ENCODE results near the gene F2RL1.
"Not testable (repeated sequence)": the region's sequence is repeated elsewhere in the genome, so short reads cannot be mapped to it uniquely, and the experiment has no call there.

F2RL1 gene

GRCh38 chr5:76818844-76819831 lies at the start of gene F2RL1:
Gene F2RL1 (plus strand): TSS chr5:76819030. CDS start chr5:76819183, 153 bp downstream.
- DNase-seq = peak; percentile 42 to 57

GRCh38 chr5:76771041-76771440 lies 47.8 kb upstream of the F2RL1 start:
- not testable (repeated sequence) for DNase-seq

GRCh38 chr5:76771705-76772405 lies 47.0 kb upstream of the F2RL1 start:
- no peak for DNase-seq

- no peak for DNase-seq
Observed at GRCh38 chr5:76775921-76776320, 42.9 kb upstream of the F2RL1 start.

GRCh38 chr5:76776391-76776790 lies 42.4 kb upstream of the F2RL1 start:
- no peak for DNase-seq

- not testable (repeated sequence) for DNase-seq
Observed at GRCh38 chr5:76780616-76781015, 38.2 kb upstream of the F2RL1 start.

- no peak for DNase-seq
Observed at GRCh38 chr5:76781775-76782174, 37.1 kb upstream of the F2RL1 start.

GRCh38 chr5:76782444-76782843 lies 36.4 kb upstream of the F2RL1 start:
- DNase-seq = no peak

- DNase-seq = no peak
Observed at GRCh38 chr5:76787237-76787636, 31.6 kb upstream of the F2RL1 start.

- no peak for DNase-seq
Observed at GRCh38 chr5:76788362-76788761, 30.5 kb upstream of the F2RL1 start.

GRCh38 chr5:76789275-76789674 lies 29.6 kb upstream of the F2RL1 start:
- DNase-seq = not testable (repeated sequence)

- no peak for DNase-seq
Observed at GRCh38 chr5:76789991-76790581, 28.7 kb upstream of the F2RL1 start.

- DNase-seq = no peak
Observed at GRCh38 chr5:76790632-76791290, 28.1 kb upstream of the F2RL1 start.

GRCh38 chr5:76791461-76791860 lies 27.4 kb upstream of the F2RL1 start:
- DNase-seq = no peak

- no peak for DNase-seq
Observed at GRCh38 chr5:76794871-76795270, 24.0 kb upstream of the F2RL1 start.

GRCh38 chr5:76799588-76799987 lies 19.2 kb upstream of the F2RL1 start:
- DNase-seq = no peak

GRCh38 chr5:76800579-76800978 lies 18.3 kb upstream of the F2RL1 start:
- DNase-seq = no peak

GRCh38 chr5:76801159-76801802 lies 17.5 kb upstream of the F2RL1 start:
- no peak for DNase-seq

- DNase-seq = no peak
Observed at GRCh38 chr5:76801803-76802195, 17.0 kb upstream of the F2RL1 start.

- DNase-seq = no peak
Observed at GRCh38 chr5:76804266-76804665, 14.6 kb upstream of the F2RL1 start.

- no peak for DNase-seq
Observed at GRCh38 chr5:76805821-76806505, 12.9 kb upstream of the F2RL1 start.

- no peak for DNase-seq
Observed at GRCh38 chr5:76807296-76807695, 11.5 kb upstream of the F2RL1 start.

Data from NCI-H187 (cell line).